SK-N-SH treated with all-trans-retinoic acid at 6 μM for 48 hours (cell line): ENCODE results near the gene ADGRB3.

Experiments
- ARNTL ChIP-seq: fragments of 450-650 bp; formaldehyde crosslinking; IDR thresholded peaks from 2 replicates; pipeline ENCODE4 v1.5.0; 2020; ENCODE audit warnings: low read depth, mild to moderate bottlenecking, moderate library complexity, borderline replicate concordance
- ESRRG ChIP-seq: fragments of 250-450 bp; sonication (Bioruptor Pico); IDR thresholded peaks from 2 replicates; pipeline ENCODE4 v1.6.1; 2021; ENCODE audit warnings: mild to moderate bottlenecking
- ISL1 ChIP-seq: fragments of 250-450 bp; sonication (Bioruptor Pico); IDR thresholded peaks from 2 replicates; pipeline ENCODE4 v2.1.2; 2022; ENCODE audit warnings: mild to moderate bottlenecking, moderate library complexity
- OSR1 ChIP-seq: fragments of 250-450 bp; sonication (Bioruptor Pico); IDR thresholded peaks from 2 replicates; pipeline ENCODE4 v1.8.0; 2022; ENCODE audit warnings: moderate library complexity, mild to moderate bottlenecking, inconsistent platforms
- RARB ChIP-seq: fragments of 250-450 bp; sonication (Bioruptor Pico); IDR thresholded peaks from 2 replicates; pipeline ENCODE4 v1.8.0; 2021; ENCODE audit warnings: mild to moderate bottlenecking, moderate library complexity
- TCF4 ChIP-seq: fragments of 250-450 bp; sonication (Bioruptor Pico); IDR thresholded peaks from 2 replicates; pipeline ENCODE4 v1.8.0; 2021; ENCODE audit warnings: mild to moderate bottlenecking, moderate library complexity, borderline replicate concordance
- ZFP30 ChIP-seq: fragments of 450-650 bp; formaldehyde crosslinking; IDR thresholded peaks from 2 replicates; pipeline ENCODE4 v1.5.0; 2022; ENCODE audit warnings: mild to moderate bottlenecking, moderate library complexity
- ZNF70 ChIP-seq: fragments of 450-650 bp; formaldehyde crosslinking; IDR thresholded peaks from 2 replicates; pipeline ENCODE4 v1.5.0; 2020; ENCODE audit warnings: mild to moderate bottlenecking, moderate library complexity
- ZNF8 ChIP-seq: fragments of 450-650 bp; formaldehyde crosslinking; IDR thresholded peaks from 2 replicates; pipeline ENCODE4 v1.5.0; 2020; ENCODE audit warnings: mild to moderate bottlenecking, moderate library complexity
- TF ChIP-seq, protein P1 (sequence below): fragments of 250-450 bp; sonication (Bioruptor Pico); IDR thresholded peaks from 2 replicates; pipeline ENCODE4 v1.5.0; 2020; ENCODE audit warnings: mild to moderate bottlenecking, moderate library complexity
- TF ChIP-seq, protein P2 (sequence below): fragments of 250-450 bp; sonication (Bioruptor Pico); IDR thresholded peaks from 2 replicates; pipeline ENCODE4 v1.8.0; 2020; ENCODE audit warnings: mild to moderate bottlenecking, moderate library complexity, borderline replicate concordance
- TF ChIP-seq, protein P3 (sequence below): fragments of 250-450 bp; sonication (Bioruptor Pico); IDR thresholded peaks from 2 replicates; pipeline ENCODE4 v1.8.0; 2021; ENCODE audit warnings: low read depth, mild to moderate bottlenecking, moderate library complexity, borderline replicate concordance
- TF ChIP-seq, protein P4 (sequence below): fragments of 250-450 bp; sonication (Bioruptor Pico); IDR thresholded peaks from 2 replicates; pipeline ENCODE4 v1.5.1; 2020; ENCODE audit warnings: low read depth, mild to moderate bottlenecking, moderate library complexity

DNA sequence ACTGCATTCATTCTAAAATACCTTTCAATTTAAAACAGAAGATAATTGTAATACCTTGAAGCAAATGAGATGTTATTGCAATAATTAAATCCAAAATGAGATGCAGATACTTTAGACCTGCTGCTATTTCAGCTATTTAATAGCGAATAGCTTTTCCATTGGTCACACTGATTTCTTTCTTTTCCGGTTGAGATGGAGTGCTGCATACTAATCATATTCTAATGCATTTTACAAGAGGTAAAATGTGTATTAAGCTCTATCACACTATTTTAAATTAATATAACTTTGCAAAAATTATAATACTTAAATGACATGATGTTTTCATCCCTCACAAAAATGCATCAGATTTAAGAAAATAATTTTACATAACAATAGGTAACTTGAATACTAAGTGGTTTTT lies 74.0 kb downstream of the ADGRB3 start:
- TF ChIP-seq ESRRG (CRISPR knock-in tag): no peak
- TF ChIP-seq, protein P1, sequence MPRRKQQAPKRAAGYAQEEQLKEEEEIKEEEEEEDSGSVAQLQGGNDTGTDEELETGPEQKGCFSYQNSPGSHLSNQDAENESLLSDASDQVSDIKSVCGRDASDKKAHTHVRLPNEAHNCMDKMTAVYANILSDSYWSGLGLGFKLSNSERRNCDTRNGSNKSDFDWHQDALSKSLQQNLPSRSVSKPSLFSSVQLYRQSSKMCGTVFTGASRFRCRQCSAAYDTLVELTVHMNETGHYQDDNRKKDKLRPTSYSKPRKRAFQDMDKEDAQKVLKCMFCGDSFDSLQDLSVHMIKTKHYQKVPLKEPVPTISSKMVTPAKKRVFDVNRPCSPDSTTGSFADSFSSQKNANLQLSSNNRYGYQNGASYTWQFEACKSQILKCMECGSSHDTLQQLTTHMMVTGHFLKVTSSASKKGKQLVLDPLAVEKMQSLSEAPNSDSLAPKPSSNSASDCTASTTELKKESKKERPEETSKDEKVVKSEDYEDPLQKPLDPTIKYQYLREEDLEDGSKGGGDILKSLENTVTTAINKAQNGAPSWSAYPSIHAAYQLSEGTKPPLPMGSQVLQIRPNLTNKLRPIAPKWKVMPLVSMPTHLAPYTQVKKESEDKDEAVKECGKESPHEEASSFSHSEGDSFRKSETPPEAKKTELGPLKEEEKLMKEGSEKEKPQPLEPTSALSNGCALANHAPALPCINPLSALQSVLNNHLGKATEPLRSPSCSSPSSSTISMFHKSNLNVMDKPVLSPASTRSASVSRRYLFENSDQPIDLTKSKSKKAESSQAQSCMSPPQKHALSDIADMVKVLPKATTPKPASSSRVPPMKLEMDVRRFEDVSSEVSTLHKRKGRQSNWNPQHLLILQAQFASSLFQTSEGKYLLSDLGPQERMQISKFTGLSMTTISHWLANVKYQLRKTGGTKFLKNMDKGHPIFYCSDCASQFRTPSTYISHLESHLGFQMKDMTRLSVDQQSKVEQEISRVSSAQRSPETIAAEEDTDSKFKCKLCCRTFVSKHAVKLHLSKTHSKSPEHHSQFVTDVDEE (CRISPR knock-in tag): no peak
- TF ChIP-seq, protein P2, sequence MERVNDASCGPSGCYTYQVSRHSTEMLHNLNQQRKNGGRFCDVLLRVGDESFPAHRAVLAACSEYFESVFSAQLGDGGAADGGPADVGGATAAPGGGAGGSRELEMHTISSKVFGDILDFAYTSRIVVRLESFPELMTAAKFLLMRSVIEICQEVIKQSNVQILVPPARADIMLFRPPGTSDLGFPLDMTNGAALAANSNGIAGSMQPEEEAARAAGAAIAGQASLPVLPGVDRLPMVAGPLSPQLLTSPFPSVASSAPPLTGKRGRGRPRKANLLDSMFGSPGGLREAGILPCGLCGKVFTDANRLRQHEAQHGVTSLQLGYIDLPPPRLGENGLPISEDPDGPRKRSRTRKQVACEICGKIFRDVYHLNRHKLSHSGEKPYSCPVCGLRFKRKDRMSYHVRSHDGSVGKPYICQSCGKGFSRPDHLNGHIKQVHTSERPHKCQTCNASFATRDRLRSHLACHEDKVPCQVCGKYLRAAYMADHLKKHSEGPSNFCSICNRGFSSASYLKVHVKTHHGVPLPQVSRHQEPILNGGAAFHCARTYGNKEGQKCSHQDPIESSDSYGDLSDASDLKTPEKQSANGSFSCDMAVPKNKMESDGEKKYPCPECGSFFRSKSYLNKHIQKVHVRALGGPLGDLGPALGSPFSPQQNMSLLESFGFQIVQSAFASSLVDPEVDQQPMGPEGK (CRISPR knock-in tag): no peak
- no peak for TF ChIP-seq ZNF8
- no peak for TF ChIP-seq ISL1 (CRISPR knock-in tag)
- TF ChIP-seq ARNTL: no peak
- no peak for TF ChIP-seq OSR1 (CRISPR knock-in tag)
- TF ChIP-seq RARB: no peak
- TF ChIP-seq, protein P3, sequence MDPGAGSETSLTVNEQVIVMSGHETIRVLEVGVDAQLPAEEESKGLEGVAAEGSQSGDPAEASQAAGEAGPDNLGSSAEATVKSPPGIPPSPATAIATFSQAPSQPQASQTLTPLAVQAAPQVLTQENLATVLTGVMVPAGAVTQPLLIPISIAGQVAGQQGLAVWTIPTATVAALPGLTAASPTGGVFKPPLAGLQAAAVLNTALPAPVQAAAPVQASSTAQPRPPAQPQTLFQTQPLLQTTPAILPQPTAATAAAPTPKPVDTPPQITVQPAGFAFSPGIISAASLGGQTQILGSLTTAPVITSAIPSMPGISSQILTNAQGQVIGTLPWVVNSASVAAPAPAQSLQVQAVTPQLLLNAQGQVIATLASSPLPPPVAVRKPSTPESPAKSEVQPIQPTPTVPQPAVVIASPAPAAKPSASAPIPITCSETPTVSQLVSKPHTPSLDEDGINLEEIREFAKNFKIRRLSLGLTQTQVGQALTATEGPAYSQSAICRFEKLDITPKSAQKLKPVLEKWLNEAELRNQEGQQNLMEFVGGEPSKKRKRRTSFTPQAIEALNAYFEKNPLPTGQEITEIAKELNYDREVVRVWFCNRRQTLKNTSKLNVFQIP: no peak
- TF ChIP-seq ZNF70 (CRISPR knock-in tag): no peak
- no peak for TF ChIP-seq TCF4 (CRISPR knock-in tag)
- no peak for TF ChIP-seq ZFP30 (CRISPR knock-in tag)
- TF ChIP-seq, protein P4, sequence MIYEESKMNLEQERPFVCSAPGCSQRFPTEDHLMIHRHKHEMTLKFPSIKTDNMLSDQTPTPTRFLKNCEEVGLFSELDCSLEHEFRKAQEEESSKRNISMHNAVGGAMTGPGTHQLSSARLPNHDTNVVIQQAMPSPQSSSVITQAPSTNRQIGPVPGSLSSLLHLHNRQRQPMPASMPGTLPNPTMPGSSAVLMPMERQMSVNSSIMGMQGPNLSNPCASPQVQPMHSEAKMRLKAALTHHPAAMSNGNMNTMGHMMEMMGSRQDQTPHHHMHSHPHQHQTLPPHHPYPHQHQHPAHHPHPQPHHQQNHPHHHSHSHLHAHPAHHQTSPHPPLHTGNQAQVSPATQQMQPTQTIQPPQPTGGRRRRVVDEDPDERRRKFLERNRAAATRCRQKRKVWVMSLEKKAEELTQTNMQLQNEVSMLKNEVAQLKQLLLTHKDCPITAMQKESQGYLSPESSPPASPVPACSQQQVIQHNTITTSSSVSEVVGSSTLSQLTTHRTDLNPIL: no peak
